BLaER1 treated with 17β-estradiol and CSF1 and Interleukin-3, amounts not matched to agents 10 nM and 100 nM (cell line): ENCODE measurements around the gene GBX1.

Experiments used
- H3K27ac ChIP-seq, 11 experiments: shearing (Covaris generic); formaldehyde crosslinking; 2 replicates each; pipeline ENCODE4 v1.8.1; 2022
- H3K27me3 ChIP-seq, 11 experiments: shearing (Covaris generic); formaldehyde crosslinking; 2 replicates each; pipeline ENCODE4 v1.8.1; 2022
- H3K36me3 ChIP-seq, 11 experiments: shearing (Covaris generic); formaldehyde crosslinking; 2 replicates each; pipeline ENCODE4 v1.8.1; 2022
- H3K4me1 ChIP-seq, 10 experiments: shearing (Covaris generic); formaldehyde crosslinking; 2 replicates each; pipeline ENCODE4 v1.8.1; 2022
- H3K4me2 ChIP-seq, 11 experiments: shearing (Covaris generic); formaldehyde crosslinking; 2 replicates each; pipeline ENCODE4 v1.8.1; 2022
- H3K4me3 ChIP-seq, 10 experiments: shearing (Covaris generic); formaldehyde crosslinking; 2 replicates each; pipeline ENCODE4 v1.8.1; 2022
- H3K9ac ChIP-seq, 11 experiments: shearing (Covaris generic); formaldehyde crosslinking; 2 replicates each; pipeline ENCODE4 v1.8.1; 2022
- H3K9me3 ChIP-seq, 11 experiments: shearing (Covaris generic); formaldehyde crosslinking; replicated peaks in 1 of 11; 2 replicates each; pipeline ENCODE4 v1.8.1; 2022
- H4K20me1 ChIP-seq, 11 experiments: shearing (Covaris generic); formaldehyde crosslinking; 2 replicates each; pipeline ENCODE4 v1.8.1; 2022
- Cebpa-rat ChIP-seq, 11 experiments: shearing (Covaris generic); IDR thresholded peaks; 2 replicates each; pipeline ENCODE4 v1.8.1; 2022

GBX1 gene

GRCh38 chr7:151198945-151199848, 31.7 kb upstream of the GBX1 start:
- H3K9ac ChIP-seq = no peak overlapping the region
- H4K20me1 ChIP-seq = peaks cover 0 to 9% (median 0%) of the 10 kb centered on the region in 11 experiments; a peak in 4 of 22 replicates
- H3K27me3 ChIP-seq = peaks cover 25 to 66% (median 58%) of the 10 kb centered on the region in 11 experiments
- no peaks in the 10 kb centered on the region for H3K36me3 ChIP-seq
- no peak overlapping the region for H3K4me3 ChIP-seq
- no peak for TF ChIP-seq Cebpa-rat (IDR thresholded peaks at IDR 0.05)
- H3K4me2 ChIP-seq = no peak overlapping the region
- peaks cover 0 to 9% (median 5%) of the 10 kb centered on the region in 10 experiments; a peak in 6 of 20 replicates for H3K4me1 ChIP-seq
- H3K9me3 ChIP-seq = no peaks in the 10 kb centered on the region
- no peak overlapping the region for H3K27ac ChIP-seq

DNA sequence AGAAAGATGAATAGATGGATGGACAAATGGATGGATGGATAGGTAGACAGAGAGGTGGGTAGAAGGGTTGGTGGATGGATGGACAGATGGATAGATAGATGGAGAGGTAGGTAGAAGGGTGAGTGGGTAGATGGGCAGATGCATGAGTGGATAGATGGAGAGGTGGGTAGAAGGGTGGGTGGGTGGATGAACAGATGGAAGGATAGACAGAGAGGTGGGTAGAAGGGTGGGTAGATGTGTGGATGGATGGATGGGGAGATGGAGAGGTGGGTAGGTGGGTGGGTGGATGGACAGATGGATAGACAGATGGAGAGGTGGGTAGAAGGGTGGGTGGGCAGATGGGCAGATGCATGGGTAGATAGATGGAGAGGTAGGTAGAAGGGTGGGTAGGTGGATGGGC, 30.4 kb upstream of the GBX1 start:
- H3K27me3 ChIP-seq = peaks cover 25 to 72% (median 58%) of the 10 kb centered on the region in 11 experiments
- no peak overlapping the region for H3K9ac ChIP-seq
- H3K4me2 ChIP-seq = no peak overlapping the region
- no peak overlapping the region for H3K27ac ChIP-seq
- no peaks in the 10 kb centered on the region for H3K9me3 ChIP-seq
- peaks cover 0 to 9% (median 0%) of the 10 kb centered on the region in 11 experiments; a peak in 4 of 22 replicates for H4K20me1 ChIP-seq
- no peak overlapping the region for H3K4me3 ChIP-seq
- H3K4me1 ChIP-seq = peaks cover 0 to 9% (median 5%) of the 10 kb centered on the region in 10 experiments; a peak in 6 of 20 replicates
- no peak for TF ChIP-seq Cebpa-rat (IDR thresholded peaks at IDR 0.05)
- H3K36me3 ChIP-seq = no peaks in the 10 kb centered on the region

DNA sequence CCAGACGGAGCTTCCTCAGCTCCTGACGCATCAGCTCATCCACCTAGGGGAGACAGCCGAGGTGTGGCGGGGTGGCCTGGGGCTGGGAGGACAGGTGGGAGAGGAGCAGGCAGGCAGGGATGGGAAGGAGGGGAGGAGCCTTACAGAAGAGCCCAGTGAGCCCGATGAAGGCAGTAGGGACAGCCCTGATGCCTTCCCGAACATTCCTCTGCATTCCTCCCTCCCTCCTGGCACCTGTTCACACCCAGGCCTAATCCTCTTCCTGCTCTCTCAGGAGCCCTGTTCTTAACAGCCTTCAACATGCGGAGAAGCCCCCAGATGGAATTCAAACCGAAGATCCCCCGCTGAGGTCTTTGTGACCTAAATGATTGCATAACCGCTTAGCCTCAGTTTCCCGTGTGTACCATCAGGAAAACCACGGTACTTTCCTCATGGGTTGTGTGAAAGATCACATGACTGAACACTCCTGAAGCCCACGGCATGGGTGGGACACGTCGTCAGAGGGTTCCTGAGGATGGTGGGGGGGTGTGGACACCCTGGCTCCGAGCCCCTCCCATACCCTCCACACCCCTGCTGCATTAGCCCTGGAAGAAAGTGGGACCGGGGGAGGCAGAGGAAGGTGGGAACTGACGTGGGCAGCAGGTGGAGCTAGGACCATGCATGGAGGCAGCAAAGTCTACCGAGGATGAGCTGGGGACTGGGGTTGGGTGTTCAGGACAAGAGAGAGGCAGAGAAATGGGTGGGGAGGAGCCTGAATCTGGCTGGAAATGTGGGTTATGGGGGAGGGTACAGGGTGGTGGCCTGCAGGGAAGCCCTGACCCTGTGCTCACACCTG, 28.3 kb upstream of the GBX1 start:
- H3K27me3 ChIP-seq = peaks cover 25 to 79% (median 69%) of the 10 kb centered on the region in 11 experiments
- no peaks in the 10 kb centered on the region for H3K36me3 ChIP-seq
- H3K27ac ChIP-seq = no peak overlapping the region
- H3K4me3 ChIP-seq = no peak overlapping the region
- H3K4me1 ChIP-seq = peaks cover 0 to 9% (median 5%) of the 10 kb centered on the region in 10 experiments; a peak in 6 of 20 replicates
- peaks cover 0 to 12% (median 0%) of the 10 kb centered on the region in 11 experiments; a peak in 7 of 22 replicates for H4K20me1 ChIP-seq
- H3K4me2 ChIP-seq = peak overlapping the region in 5 of 11 experiments; percentile 10 to 44 (median 18); a peak in 7 of 22 replicates
- no peak for TF ChIP-seq Cebpa-rat (IDR thresholded peaks at IDR 0.05)
- no peaks in the 10 kb centered on the region for H3K9me3 ChIP-seq
- H3K9ac ChIP-seq = no peak overlapping the region

DNA sequence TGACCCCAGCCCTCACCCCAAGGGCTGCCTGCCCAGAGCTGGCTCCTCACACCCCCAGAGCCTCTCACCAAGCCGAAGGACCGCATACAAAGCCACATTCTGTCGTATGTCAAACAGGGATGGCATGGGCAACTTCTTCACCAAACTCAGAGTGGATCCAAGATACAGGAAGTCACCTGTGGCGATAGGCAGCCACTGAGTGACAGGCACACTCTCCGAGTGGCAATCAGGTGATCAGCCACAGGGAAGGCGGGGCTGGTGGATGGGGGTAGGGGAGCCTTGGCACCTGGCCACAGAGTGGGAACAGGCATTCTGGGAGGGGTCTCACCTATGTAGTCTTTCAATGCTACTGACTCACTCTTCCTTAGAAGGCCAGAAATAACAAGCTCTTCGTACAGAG, 26.7 kb upstream of the GBX1 start:
- peaks cover 0 to 15% (median 6%) of the 10 kb centered on the region in 10 experiments; a peak in 7 of 20 replicates for H3K4me1 ChIP-seq
- H4K20me1 ChIP-seq = peaks cover 0 to 25% (median 6%) of the 10 kb centered on the region in 11 experiments; a peak in 8 of 22 replicates
- no peak overlapping the region for H3K27ac ChIP-seq
- no peak overlapping the region for H3K4me2 ChIP-seq
- no peaks in the 10 kb centered on the region for H3K36me3 ChIP-seq
- no peaks in the 10 kb centered on the region for H3K9me3 ChIP-seq
- H3K4me3 ChIP-seq = no peak overlapping the region
- H3K27me3 ChIP-seq = peaks cover 25 to 95% (median 85%) of the 10 kb centered on the region in 11 experiments
- TF ChIP-seq Cebpa-rat (IDR thresholded peaks at IDR 0.05) = no peak
- H3K9ac ChIP-seq = no peak overlapping the region

DNA sequence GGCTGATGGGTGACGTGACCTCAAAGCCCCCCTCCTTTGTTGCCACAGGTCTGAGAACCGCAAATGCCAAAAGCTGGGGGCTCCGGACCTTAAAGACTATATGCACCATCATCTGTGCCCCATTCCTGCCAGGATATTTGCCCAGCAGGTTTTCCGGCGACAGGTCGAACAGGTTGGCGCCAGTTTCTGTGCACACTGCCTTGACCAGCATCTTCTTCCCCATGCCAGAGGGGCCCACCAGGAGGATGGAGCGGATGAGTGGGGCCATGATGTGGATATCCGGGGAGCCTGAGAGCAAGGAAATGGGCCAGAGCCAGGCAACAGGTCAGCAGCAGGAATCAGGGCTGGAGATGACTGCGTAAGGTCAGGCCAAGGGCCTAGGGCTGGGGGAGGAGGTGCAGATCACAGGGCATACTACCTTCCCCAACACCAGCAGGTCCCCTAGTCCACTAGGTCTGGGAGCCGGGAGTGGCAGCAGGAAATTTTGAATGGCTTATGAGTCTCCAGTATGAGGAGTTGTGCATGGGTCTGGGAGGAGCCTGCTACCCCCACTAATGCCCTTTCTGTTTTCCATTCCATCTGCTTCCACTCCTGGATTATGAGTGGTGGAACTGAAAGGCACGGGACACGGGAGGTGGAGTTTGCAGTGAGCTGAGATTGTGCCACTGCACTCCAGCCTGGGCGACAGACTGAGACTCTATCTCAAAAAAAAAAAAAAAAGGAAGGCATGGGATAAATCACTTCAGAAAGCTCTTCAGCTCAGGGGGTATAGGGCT, 25.9 kb upstream of the GBX1 start:
- H3K4me3 ChIP-seq = no peak overlapping the region
- no peak overlapping the region for H3K27ac ChIP-seq
- no peak for TF ChIP-seq Cebpa-rat (IDR thresholded peaks at IDR 0.05)
- peaks cover 32 to 98% (median 88%) of the 10 kb centered on the region in 11 experiments for H3K27me3 ChIP-seq
- H4K20me1 ChIP-seq = peaks cover 0 to 25% (median 6%) of the 10 kb centered on the region in 11 experiments; a peak in 9 of 22 replicates
- H3K36me3 ChIP-seq = no peaks in the 10 kb centered on the region
- H3K4me2 ChIP-seq = no peak overlapping the region
- no peaks in the 10 kb centered on the region for H3K9me3 ChIP-seq
- no peak overlapping the region for H3K9ac ChIP-seq
- H3K4me1 ChIP-seq = peaks cover under 1 to 21% (median 10%) of the 10 kb centered on the region in 10 experiments; a peak in 19 of 20 replicates

- H3K4me3 ChIP-seq = no peak overlapping the region
- TF ChIP-seq Cebpa-rat (IDR thresholded peaks at IDR 0.05) = no peak
- H3K27me3 ChIP-seq = peaks cover 44 to 99% (median 88%) of the 10 kb centered on the region in 11 experiments
- H4K20me1 ChIP-seq = peaks cover 0 to 38% (median 6%) of the 10 kb centered on the region in 11 experiments; a peak in 13 of 22 replicates
- H3K4me1 ChIP-seq = peaks cover 8 to 34% (median 23%) of the 10 kb centered on the region in 10 experiments
- no peak overlapping the region for H3K9ac ChIP-seq
- no peak overlapping the region for H3K27ac ChIP-seq
- no peaks in the 10 kb centered on the region for H3K9me3 ChIP-seq
- H3K36me3 ChIP-seq = no peaks in the 10 kb centered on the region
- H3K4me2 ChIP-seq = no peak overlapping the region
Measured at GRCh38 chr7:151192002-151192539, 24.6 kb upstream of the GBX1 start.

DNA sequence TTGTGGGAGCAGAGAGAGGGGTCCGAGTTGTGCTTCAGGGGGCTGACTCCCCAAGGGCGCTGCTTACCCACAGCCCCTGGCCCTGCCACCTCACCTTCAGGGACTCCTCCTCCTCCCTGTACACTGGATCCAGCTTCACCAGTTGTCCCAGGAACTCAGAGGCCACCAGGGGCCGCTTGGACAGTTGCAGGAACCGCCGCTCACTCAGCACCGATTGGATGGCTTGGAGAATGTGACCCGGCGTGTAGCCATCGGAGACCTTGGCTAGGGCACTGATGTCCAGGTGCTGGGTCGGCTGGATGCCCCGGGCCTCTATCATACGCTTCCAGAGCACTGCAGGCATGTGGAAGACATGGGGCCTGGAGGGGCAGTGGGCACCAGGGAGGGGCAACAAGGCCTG, 24.1 kb upstream of the GBX1 start:
- TF ChIP-seq Cebpa-rat (IDR thresholded peaks at IDR 0.05) = no peak
- Histone ChIP-seq H3K4me2 (no peak overlapping the region), H3K4me1 (peaks cover 8 to 40% (median 26%) of the 10 kb centered on the region in 10 experiments), H3K9ac (no peak overlapping the region), H3K4me3 (no peak overlapping the region), H3K36me3 (no peaks in the 10 kb centered on the region), H3K9me3 (no peaks in the 10 kb centered on the region), H4K20me1 (peaks cover 0 to 34% (median 8%) of the 10 kb centered on the region in 11 experiments; a peak in 13 of 22 replicates), H3K27ac (no peak overlapping the region), H3K27me3 (peaks cover 42 to 99% (median 88%) of the 10 kb centered on the region in 11 experiments)

GRCh38 chr7:151189038-151189437, 21.5 kb upstream of the GBX1 start:
- Histone ChIP-seq H3K27me3 (peaks cover 23 to 89% (median 66%) of the 10 kb centered on the region in 11 experiments), H3K9me3 (no peaks in the 10 kb centered on the region), H3K4me1 (peaks cover 8 to 35% (median 22%) of the 10 kb centered on the region in 10 experiments), H3K4me3 (no peak overlapping the region), H3K27ac (no peak overlapping the region), H4K20me1 (peaks cover 0 to 30% (median 8%) of the 10 kb centered on the region in 11 experiments; a peak in 13 of 22 replicates), H3K9ac (no peak overlapping the region), H3K36me3 (no peaks in the 10 kb centered on the region), H3K4me2 (peak overlapping the region in 1 of 11 experiments; percentile 94; a peak in 1 of 22 replicates)
- TF ChIP-seq Cebpa-rat (IDR thresholded peaks at IDR 0.05) = no peak
